H9 (cell line): ENCODE measurements around the gene HCST. TPM values are rescaled to one million over a fixed set of nuclear protein-coding genes. Genes with fewer than 3 reads are reported as not detected.

Experiments
- DNase-seq: peaks from one replicate; pipeline ENCODE4 v3.0.0-alpha.2; 2017
- H2AFZ ChIP-seq: one replicate; pipeline ENCODE4 v1.6.1; 2013; ENCODE audit warnings: mild to moderate bottlenecking, low read length, control low read depth, moderate library complexity
- H2AK5ac ChIP-seq: 2 replicates; pipeline ENCODE4 v1.6.1; 2013; ENCODE audit warnings: low read length, control low read depth, mixed read lengths; ENCODE audit not compliant: insufficient read length
- H2BK120ac ChIP-seq: one replicate; pipeline ENCODE4 v1.6.1; 2013; ENCODE audit warnings: low read depth, mild to moderate bottlenecking, low read length, control low read depth, inconsistent platforms; ENCODE audit not compliant: poor library complexity, severe bottlenecking
- H2BK12ac ChIP-seq: 2 replicates; pipeline ENCODE4 v1.6.1; 2013; ENCODE audit warnings: low read length, control low read depth, mixed read lengths, low read depth; ENCODE audit not compliant: insufficient read length
- H2BK15ac ChIP-seq: 2 replicates; pipeline ENCODE4 v1.6.1; 2013; ENCODE audit warnings: low read depth, low read length, control low read depth
- H2BK20ac ChIP-seq: one replicate; pipeline ENCODE4 v1.6.1; 2013; ENCODE audit warnings: low read depth, mild to moderate bottlenecking, low read length, control low read depth, inconsistent platforms; ENCODE audit not compliant: poor library complexity, severe bottlenecking
- H2BK5ac ChIP-seq: 2 replicates; pipeline ENCODE4 v1.6.1; 2013; ENCODE audit warnings: low read length, control low read depth, mixed read lengths; ENCODE audit not compliant: insufficient read length
- H3K14ac ChIP-seq: 2 replicates; pipeline ENCODE4 v1.6.1; 2013; ENCODE audit warnings: low read length, control low read depth; ENCODE audit not compliant: insufficient read depth
- H3K18ac ChIP-seq: 2 replicates; pipeline ENCODE4 v1.6.1; 2013; ENCODE audit warnings: low read depth, mild to moderate bottlenecking, mixed read lengths, low read length, control low read depth; ENCODE audit not compliant: insufficient read length
- H3K23ac ChIP-seq: 2 replicates; pipeline ENCODE4 v1.6.1; 2013; ENCODE audit warnings: low read length, control low read depth, mixed read lengths, low read depth; ENCODE audit not compliant: insufficient read length
- H3K23me2 ChIP-seq: 2 replicates; pipeline ENCODE4 v1.6.1; 2013; ENCODE audit warnings: low read depth, mild to moderate bottlenecking, mixed read lengths, low read length, control low read depth; ENCODE audit not compliant: insufficient read length, poor library complexity, severe bottlenecking
- H3K27ac ChIP-seq: 2 replicates; pipeline ENCODE4 v1.5.1; 2013; ENCODE audit warnings: low read length, control low read depth, mixed read lengths, low read depth; ENCODE audit not compliant: insufficient read length
- H3K27me3 ChIP-seq: 2 replicates; pipeline ENCODE4 v1.6.1; 2013; ENCODE audit warnings: low read length, control low read depth, inconsistent platforms; ENCODE audit not compliant: insufficient read depth
- H3K4ac ChIP-seq: 2 replicates; pipeline ENCODE4 v1.6.1; 2013; ENCODE audit warnings: low read depth, mild to moderate bottlenecking, control low read depth, inconsistent platforms, low read length, moderate library complexity
- H3K4me1 ChIP-seq: 2 replicates; pipeline ENCODE4 v1.6.1; 2013; ENCODE audit warnings: low read length, control low read depth, inconsistent platforms; ENCODE audit not compliant: insufficient read depth
- H3K4me2 ChIP-seq: 2 replicates; pipeline ENCODE4 v1.6.1; 2013; ENCODE audit warnings: low read length, control low read depth, mixed read lengths; ENCODE audit not compliant: insufficient read length, insufficient read depth
- H3K56ac ChIP-seq: 2 replicates; pipeline ENCODE4 v1.6.1; 2013; ENCODE audit warnings: low read depth, mild to moderate bottlenecking, mixed read lengths, low read length, control low read depth; ENCODE audit not compliant: insufficient read length
- H3K79me1 ChIP-seq: 2 replicates; pipeline ENCODE4 v1.6.1; 2013; ENCODE audit warnings: low read depth, mild to moderate bottlenecking, moderate library complexity, low read length, control low read depth, inconsistent platforms; ENCODE audit not compliant: insufficient read depth, poor library complexity, severe bottlenecking
- H3K79me2 ChIP-seq: 2 replicates; pipeline ENCODE4 v1.6.1; 2013; ENCODE audit warnings: low read length, control low read depth, inconsistent platforms; ENCODE audit not compliant: insufficient read depth
- H3K9ac ChIP-seq: 2 replicates; pipeline ENCODE4 v1.6.1; 2013; ENCODE audit warnings: low read length, control low read depth, mixed read lengths; ENCODE audit not compliant: insufficient read length; ENCODE audit errors: extremely low read depth
- H3K9me3 ChIP-seq: one replicate; pipeline ENCODE4 v1.6.1; 2013; ENCODE audit warnings: low read depth, low read length, inconsistent platforms; ENCODE audit not compliant: control insufficient read depth
- H3T11ph ChIP-seq: one replicate; pipeline ENCODE4 v1.6.1; 2013; ENCODE audit warnings: mild to moderate bottlenecking, low read length, control low read depth, inconsistent platforms
- H4K20me1 ChIP-seq: one replicate; pipeline ENCODE4 v1.6.1; 2013; ENCODE audit not compliant: control insufficient read depth, insufficient read length, insufficient read depth
- H4K5ac ChIP-seq: 2 replicates; pipeline ENCODE4 v1.6.1; 2013; ENCODE audit warnings: low read depth, mild to moderate bottlenecking, mixed read lengths, low read length, control low read depth; ENCODE audit not compliant: insufficient read length
- H4K8ac ChIP-seq: replicated peaks from 2 replicates; pipeline ENCODE4 v1.6.1; 2013; ENCODE audit warnings: low read length, control low read depth, mixed read lengths, low read depth; ENCODE audit not compliant: insufficient read length
- H4K91ac ChIP-seq: 2 replicates; pipeline ENCODE4 v1.6.1; 2013; ENCODE audit warnings: low read depth, mild to moderate bottlenecking, moderate library complexity, mixed read lengths, low read length, control low read depth; ENCODE audit not compliant: insufficient read length
- H3K27ac Mint-ChIP-seq, 3 experiments: 2 replicates in 2 of 3; 3 replicates in 1 of 3; pipeline ENCODE4 v1.8.0; 2020 to 2021; ENCODE audit warnings: mixed read lengths in 3 of 3, mild to moderate bottlenecking in 1 of 3, moderate library complexity in 1 of 3
- H3K27me3 Mint-ChIP-seq: 2 replicates; pipeline ENCODE4 v1.8.0; 2021; ENCODE audit warnings: low read depth, mild to moderate bottlenecking, moderate library complexity, mixed read lengths
- H3K36me3 Mint-ChIP-seq, 3 experiments: 2 replicates in 2 of 3; 3 replicates in 1 of 3; pipeline ENCODE4 v1.8.0; 2020 to 2021; ENCODE audit warnings: low read depth in 3 of 3, mixed read lengths in 3 of 3; ENCODE audit not compliant: insufficient read depth in 1 of 3
- H3K4me1 Mint-ChIP-seq, 2 experiments: 2 replicates each; pipeline ENCODE4 v1.8.0; 2020; ENCODE audit warnings: mixed read lengths in 2 of 2
- H3K4me3 Mint-ChIP-seq, 2 experiments: 2 replicates in 1 of 2; 3 replicates in 1 of 2; pipeline ENCODE4 v1.8.0; 2020 to 2021; ENCODE audit warnings: mild to moderate bottlenecking in 2 of 2, mixed read lengths in 2 of 2, moderate library complexity in 1 of 2
- H3K9me3 Mint-ChIP-seq, 2 experiments: 2 replicates in 1 of 2; 3 replicates in 1 of 2; pipeline ENCODE4 v1.8.0; 2020; ENCODE audit warnings: mild to moderate bottlenecking in 2 of 2, mixed read lengths in 2 of 2, moderate library complexity in 1 of 2
- CTCF ChIP-seq: fragments of 200-600 bp; sonication (generic); conservative IDR thresholded peaks from 3 replicates; pipeline ENCODE4 v1.8.0; 2021; ENCODE audit warnings: antibody characterized with exemption, mild to moderate bottlenecking
- WGBS: extraction: QIAGEN DNeasy Blood & Tissue Kit; methylation state at CpG from one replicate; pipeline ENCODE4 v1.1.7; 2013; ENCODE audit warnings: missing lambda C conversion rate, low lambda C conversion rate, mixed read lengths; ENCODE audit not compliant: insufficient read length; ENCODE audit errors: extremely low coverage; 5-methylcytosine and 5-hydroxymethylcytosine counted together
- total RNA-seq: library from RNA; stranded (reverse); gene quantifications from 2 replicates; pipeline ENCODE4 v1.2.1, GENCODE V29; 2021

The HCST gene
- total RNA-seq, 1 experiment from 2014 or later, result 0.68 TPM

- H2BK20ac ChIP-seq, result no peak within 1 kb of the TSS
- H3K4me2 ChIP-seq, result peak within 1 kb of the TSS; percentile 84
- peak within 1 kb of the TSS; percentile 72 to 87 for H3K4me3 Mint-ChIP-seq
- no peak within 1 kb of the TSS for H3K27ac ChIP-seq
- H3K23ac ChIP-seq, result no peak within 1 kb of the TSS
- no CpG with 5 or more reads among the region's 42 CpGs for WGBS
- peaks cover 7% of the 10 kb centered on the region; the same call in 1 of the 2 replicates for H3K27me3 ChIP-seq
- no peak within 1 kb of the TSS for H4K91ac ChIP-seq
- H3K79me1 ChIP-seq, result no peaks in the 10 kb centered on the region
- H2AK5ac ChIP-seq, result no peak within 1 kb of the TSS
- H3K23me2 ChIP-seq, result peaks cover 22% of the 10 kb centered on the region
- peak; percentile 69 for DNase-seq
- no peaks in the 10 kb centered on the region for H3K79me2 ChIP-seq
- no peaks in the 10 kb centered on the region for H3K9me3 ChIP-seq
- H2BK12ac ChIP-seq, result no peak within 1 kb of the TSS
- H3K18ac ChIP-seq, result no peak within 1 kb of the TSS
- no peak within 1 kb of the TSS for H2BK5ac ChIP-seq
- H4K5ac ChIP-seq, result no peak within 1 kb of the TSS
- no peak within 1 kb of the TSS for H2BK15ac ChIP-seq
- H3K14ac ChIP-seq, result no peak within 1 kb of the TSS
- H3K4me1 Mint-ChIP-seq, result peaks cover 15 to 32% of the 10 kb centered on the region in 2 experiments
- H3K27me3 Mint-ChIP-seq, result peaks cover 91% of the 10 kb centered on the region
- no peak within 1 kb of the TSS for H2AFZ ChIP-seq
- H2BK120ac ChIP-seq, result no peak within 1 kb of the TSS
- H3K36me3 Mint-ChIP-seq, result no peaks in the 10 kb centered on the region
- H4K20me1 ChIP-seq, result peaks cover 3% of the 10 kb centered on the region
- H3T11ph ChIP-seq, result no peak within 1 kb of the TSS
- no peak within 1 kb of the TSS for H3K56ac ChIP-seq
- H3K9me3 Mint-ChIP-seq, result no peaks in the 10 kb centered on the region; a peak in 2 of 5 replicates
- no peak within 1 kb of the TSS for H3K4ac ChIP-seq
- no peaks in the 10 kb centered on the region; the same call in 1 of the 2 replicates for H3K4me1 ChIP-seq
- H3K27ac Mint-ChIP-seq, result no peak within 1 kb of the TSS
- no peak for TF ChIP-seq CTCF
- H4K8ac ChIP-seq, result no peak within 1 kb of the TSS
- H3K9ac ChIP-seq, result no peak within 1 kb of the TSS
Measured at GRCh38 chr19:35856546-35857149, 45.7 kb upstream of the HCST start, which contains the start of gene KIRREL2. TSS of gene KIRREL2 (plus strand) at chr19:35856911. CDS start at chr19:35857120, 209 bp downstream.
